HK-2 (cell line): ENCODE measurements around the gene IQSEC1.

Experiments
- DNase-seq: peaks from one replicate; pipeline ENCODE4 v3.0.0-alpha.2; 2018; ENCODE audit not compliant: unreplicated experiment

Gene IQSEC1

DNA sequence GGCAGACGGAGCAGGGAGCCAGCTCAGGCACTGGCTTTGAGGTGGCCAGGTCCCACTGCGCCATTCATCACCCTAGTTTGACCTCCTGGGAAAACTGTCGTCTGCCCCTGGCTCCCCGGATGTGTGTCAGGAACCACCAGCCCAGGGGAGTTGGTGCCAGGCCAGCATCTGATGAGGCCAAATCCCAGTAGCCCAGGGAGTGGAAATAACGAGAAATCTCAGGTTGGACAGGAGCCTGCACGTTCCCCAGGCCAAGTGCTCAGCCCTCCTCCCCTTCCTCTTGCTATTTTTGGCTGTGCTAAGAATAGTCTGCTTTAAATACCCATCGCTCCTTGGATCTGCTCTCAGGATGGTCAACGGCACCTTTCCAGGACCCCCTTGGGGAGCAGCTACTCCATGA, 138.8 kb downstream of the IQSEC1 start:
- no peak for DNase-seq

DNA sequence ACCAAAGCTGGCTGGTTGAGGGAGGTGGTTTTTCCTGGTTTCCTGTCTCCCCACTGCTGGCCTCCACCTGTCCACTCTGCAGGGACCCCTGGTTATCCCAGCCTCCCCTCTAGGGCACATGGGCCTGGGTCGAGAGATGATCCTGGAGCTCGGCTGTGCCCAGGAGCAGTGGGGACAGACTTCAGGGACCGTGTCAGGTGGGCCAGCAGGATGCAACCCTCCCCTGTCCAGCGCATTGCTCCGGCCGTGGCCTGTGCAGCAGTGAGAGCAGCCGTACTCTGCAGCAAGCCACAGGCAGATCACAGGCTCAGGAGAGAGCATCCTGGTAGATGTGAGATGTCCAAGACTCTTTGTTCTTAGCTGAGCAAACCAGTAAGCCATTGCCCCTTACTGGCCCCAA, 139.3 kb downstream of the IQSEC1 start:
- DNase-seq: no peak

DNA sequence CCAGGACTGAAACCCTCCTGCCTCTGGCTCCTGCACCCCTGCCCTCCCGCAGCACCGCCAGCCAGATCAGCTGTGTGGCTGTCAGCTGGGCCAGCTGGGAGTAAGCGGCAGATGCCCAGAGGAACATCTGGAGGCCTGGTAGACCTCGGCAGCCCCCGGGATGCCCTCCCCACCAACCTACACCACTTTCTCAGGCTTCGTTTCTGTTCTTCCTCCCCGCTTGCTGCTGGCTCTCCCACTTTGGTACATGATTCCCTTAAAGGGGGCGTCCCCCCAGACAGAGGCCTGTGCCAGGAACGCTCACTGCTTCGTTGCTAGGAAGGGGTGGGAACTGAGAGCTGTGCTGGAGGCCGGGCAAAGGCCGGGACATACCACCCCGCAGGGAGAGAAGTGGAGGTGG, 140.5 kb downstream of the IQSEC1 start:
- no peak for DNase-seq

DNA sequence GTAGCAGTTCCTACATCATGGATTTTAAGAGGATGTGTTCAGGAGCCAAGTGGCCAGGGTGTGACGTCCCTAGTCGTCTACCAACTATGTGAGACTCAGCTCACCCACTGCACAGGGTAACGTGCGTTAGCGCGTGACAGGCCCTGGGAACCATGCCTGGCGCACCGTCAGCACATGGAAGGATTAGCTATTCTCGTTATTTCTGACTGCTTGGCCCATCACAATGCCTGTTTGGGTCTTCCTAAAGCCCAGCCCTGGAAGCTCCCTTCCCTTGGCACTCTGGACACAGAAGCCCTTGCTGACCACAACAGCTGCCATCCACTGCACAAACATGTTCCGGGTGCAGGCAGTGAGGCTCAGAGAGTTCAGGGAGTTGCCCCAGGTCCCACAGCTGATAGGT, 140.9 kb downstream of the IQSEC1 start:
- DNase-seq: peak; percentile 4

DNA sequence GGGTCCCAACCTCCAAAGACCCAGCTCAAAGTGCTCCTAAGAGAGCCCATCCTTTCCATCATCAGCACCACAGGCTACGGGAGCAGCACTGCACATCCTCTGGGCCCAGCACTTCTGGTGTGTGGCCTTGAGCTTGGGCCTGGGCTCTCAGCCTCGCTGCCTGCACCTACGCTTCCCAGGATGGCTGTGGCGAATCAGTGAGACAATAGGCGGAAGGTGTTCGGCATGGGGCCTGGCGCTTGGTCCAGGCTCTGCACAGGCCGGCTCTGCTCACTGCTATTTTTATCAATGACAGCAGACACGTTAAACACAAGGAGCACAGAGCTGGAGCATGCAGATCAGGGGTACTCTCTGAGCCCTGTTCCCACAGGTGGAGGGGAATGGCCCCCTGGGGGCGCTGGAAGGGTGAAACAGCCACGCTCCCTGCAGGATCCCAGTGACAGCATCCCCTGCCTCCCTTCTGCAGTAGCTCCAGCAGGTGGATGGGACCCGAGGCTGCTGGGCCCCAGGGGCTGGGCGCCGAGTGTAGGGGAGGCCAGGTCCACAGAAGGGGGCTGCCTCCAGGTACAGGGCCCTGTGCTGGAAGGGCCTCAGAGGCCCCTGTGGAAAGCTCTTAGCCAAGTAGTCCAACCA, 141.8 kb downstream of the IQSEC1 start:
- no peak for DNase-seq

DNA sequence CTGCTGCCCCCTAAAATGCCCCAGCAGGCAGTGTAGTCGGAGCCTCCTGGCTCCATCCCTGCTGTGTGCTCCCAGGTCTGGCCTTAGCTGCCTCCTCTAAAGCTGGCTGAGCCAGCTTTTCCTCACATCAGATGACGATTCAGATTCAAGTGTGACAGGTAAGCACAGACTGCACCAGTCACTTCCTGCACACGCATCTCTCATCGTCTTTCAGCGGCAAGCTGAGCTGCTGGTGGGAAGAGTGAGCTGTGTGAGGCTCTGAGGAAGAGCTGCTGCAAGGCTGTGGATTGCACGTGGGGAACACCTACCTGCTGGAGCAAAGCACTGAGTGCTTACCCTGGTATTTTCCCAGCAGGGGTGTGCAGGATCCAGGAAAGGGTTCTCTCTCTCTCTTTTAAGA, 143.4 kb downstream of the IQSEC1 start:
- no peak for DNase-seq

DNA sequence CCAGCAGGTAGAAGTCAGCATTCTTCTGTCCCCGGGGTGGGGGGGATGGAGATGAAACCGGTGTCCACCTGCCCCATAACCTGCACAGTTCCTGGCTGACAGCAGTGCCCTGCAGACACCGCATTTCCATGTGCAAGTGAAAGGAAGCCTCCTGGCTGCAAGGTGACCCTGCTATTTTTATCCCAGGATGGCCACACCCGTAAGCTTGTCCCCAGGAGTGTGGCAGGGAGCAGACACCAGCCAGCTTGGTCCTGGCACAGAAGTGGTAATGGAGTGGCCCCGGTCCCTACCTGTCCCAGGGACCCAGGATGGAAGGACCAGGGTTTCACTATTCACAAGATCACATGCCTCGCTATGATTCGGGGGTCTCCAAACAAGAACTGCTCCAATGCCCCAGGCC, 146.6 kb downstream of the IQSEC1 start:
- no peak for DNase-seq

DNA sequence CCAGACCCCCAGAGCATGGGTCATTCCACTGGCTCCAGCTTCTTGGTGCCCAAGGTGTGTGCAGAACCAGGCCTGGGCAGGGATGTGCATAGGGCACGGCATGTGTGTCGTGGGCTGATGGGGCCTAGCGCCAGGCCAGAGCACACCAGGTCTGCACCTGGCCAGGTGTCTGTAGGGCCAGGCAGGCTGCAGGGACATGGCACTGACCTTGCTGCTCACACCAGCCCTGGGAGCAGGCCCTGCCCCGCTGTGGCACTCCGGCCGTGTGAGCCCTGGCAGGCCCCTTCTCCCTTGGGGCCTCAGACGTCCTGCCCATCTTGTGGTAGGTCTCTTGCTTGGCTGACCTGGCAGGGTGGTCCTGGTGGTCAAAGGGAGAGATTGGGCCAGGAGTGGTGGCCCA, 147.6 kb downstream of the IQSEC1 start:
- DNase-seq: no peak

DNA sequence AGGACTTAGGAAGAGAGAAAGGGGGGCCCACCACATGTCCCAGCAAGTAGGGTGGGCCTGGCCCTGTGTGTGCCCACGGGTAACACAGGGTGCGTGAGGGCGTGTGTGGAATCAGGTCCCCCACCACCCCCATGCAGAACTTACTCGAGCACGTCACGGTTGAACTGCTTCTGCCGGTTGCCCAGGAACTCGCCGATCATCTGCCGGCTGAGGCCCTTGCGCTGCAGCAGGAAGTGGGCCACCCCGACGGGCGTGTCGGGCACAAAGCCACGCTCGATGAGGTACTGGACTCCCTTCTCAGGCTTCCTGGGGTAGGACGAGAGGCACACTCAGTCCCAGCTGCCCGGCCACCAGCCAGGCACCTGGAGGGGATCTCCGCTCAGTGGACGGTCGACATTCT, 148.8 kb downstream of the IQSEC1 start:
- DNase-seq: no peak

DNA sequence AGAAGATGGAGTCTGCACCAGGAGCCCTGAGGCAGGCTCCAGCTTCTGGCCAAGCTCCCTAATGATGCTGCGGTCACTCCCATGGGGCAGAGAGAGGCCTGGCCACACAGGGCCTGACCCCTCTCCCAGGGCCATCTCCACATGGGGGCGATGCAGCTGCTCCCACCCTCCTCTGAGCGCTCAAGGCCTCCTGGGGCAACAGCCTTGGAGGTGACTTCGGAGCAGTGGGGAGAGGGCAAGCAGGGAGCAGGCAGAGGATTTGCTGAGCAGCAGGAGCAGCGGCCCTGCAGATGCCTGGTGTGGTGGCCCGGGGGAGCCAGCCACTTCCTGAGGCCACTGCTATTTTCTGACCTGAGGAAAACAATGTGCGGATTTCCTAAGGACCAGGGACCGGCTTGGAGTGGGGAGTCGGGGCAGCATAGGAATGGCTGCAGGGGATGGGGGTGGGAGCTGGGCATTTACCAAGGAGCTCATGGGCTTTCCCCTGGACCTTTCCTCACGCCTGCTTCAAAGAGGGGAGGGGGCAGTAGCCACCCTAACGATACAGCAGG, 150.3 kb downstream of the IQSEC1 start:
- DNase-seq: no peak

DNA sequence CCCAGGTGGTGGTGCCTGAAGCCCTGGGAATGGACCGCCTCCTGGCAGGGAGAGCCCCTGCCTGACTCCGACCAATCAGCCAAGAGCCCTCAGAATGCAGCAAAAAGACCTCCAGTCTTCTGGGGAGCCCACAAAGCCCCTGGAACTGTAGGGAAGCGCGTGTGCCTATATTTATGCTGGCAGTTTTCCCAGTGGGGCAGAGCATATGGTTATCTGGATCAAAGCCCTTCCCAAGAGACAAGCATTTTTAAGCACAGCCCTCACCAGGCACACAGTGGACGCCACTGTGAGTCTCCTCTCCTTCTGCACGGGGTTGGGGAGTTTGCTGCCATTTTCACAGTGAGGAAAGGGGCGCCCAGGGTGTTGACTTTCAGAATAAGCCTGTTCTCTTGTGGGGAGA, 150.9 kb downstream of the IQSEC1 start:
- no peak for DNase-seq

DNA sequence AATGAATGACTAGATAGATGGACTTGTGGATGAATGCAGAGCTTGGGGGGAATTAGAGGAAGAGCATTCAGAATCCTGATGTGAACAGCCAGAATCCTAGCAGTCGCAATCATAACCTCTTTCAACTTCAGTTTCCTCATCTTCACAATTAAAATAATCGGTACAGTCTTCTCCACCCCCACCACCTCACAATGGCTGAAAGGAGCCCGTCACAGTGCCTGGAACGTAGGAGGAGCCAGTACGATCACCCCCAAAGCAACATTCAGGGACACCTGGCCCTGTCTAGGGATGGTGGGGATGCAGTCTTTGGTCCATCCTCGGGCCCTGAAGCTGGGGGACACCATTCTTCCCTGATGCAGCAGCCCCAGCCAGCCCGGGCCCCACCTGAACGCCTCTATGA, 151.5 kb downstream of the IQSEC1 start:
- DNase-seq: no peak

DNA sequence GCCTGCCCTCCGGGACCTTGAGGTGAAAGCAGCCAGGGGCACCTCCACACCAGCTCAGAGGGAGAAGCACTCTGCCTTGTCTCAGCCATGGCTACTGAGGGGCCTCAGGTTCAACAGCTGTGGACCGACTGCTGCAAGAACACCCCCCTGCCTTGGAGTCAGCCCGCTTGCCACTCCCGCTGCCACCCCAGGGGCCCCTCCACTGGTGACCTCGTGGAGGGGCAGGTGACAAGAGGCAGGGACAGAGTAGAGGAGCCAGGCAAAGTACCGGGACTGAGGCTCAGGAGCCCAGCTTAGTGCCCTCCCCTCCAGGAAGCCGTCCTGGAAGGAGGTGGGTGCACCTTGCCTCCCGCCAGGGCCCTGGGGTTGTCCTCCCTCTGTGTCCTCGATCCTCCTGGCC, 152.3 kb downstream of the IQSEC1 start:
- no peak for DNase-seq

DNA sequence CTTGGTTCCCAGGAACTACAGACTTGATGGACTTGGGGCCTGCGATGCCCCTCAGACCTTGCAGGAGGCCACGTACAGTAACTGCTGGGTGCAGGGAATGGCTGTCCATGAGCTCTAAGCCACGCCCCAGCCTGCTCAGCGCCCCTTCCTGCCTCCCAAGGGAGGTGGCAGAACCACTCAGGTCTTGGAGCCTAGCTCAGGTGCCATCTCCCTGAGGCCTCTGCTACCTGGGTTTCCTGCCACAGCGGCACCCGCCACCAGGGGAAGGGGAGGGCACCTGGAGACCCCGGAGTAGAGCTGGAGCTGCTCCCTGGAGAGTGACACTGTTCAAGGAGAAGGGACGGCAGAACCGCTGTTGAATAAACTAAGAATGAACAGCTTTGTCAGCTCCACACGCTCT, 154.0 kb downstream of the IQSEC1 start:
- no peak for DNase-seq

DNA sequence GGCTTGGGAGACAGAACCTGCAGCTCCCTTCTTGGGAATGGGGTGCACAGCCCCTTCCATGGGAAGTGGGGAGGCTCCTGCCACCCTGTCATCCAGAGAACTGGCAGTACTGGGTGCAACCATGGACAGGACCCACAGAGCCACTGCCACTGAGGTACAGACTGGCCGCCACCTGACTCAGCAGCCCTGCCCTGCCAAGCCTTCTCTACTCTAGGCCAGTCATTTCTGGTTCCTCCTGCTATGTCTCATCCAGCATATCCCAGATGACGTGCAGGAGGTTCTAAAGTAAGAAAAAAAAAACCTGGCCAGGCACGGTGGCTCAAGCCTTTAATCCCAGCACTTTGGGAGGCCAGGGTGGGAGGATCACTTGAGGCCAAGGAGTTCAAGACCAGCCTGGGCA, 155.0 kb downstream of the IQSEC1 start:
- DNase-seq: no peak

DNA sequence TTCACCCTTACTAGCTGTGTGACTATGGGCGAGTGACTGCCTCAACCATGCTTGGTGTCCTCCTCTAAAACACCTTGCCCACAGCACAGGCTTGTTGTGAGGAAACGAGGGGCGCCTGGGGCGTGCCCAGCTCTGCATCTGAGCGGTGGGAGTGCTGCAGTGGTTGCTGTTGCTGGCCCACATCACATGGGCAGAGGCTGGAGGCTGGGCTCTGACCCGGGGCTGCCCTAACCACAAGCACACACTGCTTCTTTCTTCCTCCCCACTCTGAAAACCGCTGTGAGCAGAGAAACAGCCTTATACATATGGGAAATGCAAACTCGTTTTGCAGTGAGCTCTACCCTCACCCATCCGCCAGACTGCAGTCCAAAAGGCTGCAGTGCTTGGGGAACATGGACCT, 157.1 kb downstream of the IQSEC1 start:
- no peak for DNase-seq

DNA sequence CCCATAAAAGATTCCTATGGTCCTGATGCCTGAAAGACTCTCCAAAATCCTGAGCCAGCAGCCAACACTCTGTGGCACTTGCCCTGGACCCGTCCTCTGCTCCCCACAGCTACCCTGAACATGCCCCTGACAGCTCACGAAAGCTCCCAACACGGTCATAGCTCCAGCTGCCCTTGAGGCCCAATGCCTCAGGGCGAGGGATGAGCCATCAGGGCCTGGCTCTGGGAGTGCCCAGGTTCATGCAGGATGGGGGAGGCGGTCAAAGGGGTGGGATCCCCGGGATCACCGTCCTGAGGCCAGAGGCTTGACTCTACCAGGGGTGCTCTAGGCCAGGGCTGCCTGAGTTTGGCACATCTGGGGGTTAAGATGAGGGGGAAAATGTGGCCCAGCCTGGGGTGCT, 159.1 kb downstream of the IQSEC1 start:
- no peak for DNase-seq

DNA sequence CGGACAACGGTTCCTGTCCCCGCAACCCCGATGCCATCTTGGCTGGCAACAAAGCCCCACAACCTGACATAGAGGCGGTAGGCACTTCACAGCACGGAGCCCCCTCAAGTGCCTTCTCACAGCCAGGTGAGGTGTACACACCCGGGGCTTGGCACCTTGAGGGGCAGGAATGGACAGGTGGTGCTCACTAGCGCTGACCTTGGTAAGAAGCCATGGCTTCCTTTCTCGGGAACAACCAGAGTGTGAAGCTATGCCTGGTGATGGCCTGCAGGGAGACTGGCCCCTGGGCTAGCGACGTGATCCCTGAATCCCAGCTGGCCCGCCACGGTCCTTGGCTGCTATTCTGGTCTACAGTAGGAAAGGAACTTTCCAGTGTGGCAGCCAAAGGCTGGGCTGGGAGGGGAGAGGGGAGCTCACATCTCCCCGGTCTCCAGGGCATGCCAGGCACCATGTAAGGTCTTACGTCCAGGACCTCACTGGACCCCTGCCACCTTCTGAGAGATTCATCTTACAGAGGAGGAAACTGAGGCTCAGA, 161.3 kb downstream of the IQSEC1 start:
- no peak for DNase-seq

DNA sequence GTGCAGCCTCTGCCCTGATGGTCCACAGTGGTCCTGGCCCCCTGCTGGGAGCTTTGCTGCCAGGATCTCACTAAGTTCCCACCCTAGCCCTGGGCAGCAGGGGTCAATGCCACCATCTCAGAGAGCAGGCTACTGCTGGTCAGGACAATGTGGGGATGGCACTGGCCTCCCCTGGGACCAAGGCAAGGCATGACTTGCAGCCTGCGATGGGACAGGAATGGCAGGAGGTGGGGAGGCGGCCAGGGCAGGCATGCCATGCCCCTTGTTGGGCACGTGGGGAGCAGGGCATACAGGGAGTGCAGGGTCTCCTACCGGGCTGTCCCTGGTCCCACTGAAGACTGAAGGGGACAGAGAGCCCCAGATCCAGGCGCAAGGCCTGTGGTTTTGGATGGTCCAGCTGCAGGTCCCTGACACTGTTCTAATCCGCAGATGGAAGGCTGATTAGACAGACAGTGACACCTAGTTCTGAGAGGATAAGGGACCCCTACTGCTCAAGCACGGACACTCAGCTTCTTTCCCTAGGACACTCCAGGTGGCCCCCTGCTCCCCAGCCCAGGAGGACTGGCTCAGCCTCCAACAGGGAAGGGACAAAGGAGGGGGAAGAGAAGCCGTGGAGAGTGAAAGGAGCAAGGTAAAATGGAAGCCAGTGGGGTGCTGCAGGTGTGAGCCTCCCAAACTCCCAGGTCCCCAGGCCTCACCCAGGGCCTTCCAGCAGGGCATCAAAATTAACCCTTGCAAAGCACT, 162.7 kb downstream of the IQSEC1 start:
- DNase-seq: no peak

DNA sequence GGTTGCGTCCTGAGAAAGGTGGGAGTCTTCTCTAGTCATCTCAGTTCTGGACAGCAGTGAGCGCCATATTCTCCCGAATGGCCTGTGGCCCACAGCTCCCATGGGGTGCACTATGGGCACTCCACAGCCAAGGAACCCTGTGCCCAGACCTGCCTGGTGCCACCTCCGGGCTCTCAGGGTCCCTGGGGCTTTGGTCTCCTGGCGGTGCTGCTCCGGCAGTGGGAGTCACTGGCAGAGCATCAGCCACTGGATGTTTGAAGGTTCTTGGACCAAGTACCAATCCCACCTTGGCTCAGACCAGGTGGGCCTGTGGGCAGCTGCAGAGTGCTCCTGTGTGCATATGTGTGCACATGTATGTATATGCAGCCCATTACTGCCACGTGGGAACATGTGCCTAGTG, 163.5 kb downstream of the IQSEC1 start:
- no peak for DNase-seq

DNA sequence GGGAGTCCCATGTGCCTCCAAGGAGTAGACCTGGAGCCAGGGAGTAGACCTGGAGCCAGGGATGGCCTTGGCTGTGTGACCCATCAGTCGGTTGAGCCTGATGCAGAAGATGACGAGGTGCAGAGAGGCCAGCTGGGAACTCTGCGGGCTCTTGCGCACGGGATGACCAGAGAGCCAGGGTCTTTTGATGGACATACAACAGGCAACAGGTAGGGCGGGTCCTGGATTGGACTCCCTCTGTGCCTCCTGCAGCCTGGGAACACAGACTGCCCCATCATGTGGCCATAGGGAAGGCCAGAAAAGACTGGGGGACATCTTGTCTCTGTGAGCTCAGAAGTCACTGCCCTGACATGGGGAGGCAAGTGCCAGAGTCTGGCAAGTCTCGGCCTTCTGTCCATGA, 164.4 kb downstream of the IQSEC1 start:
- DNase-seq: no peak

DNA sequence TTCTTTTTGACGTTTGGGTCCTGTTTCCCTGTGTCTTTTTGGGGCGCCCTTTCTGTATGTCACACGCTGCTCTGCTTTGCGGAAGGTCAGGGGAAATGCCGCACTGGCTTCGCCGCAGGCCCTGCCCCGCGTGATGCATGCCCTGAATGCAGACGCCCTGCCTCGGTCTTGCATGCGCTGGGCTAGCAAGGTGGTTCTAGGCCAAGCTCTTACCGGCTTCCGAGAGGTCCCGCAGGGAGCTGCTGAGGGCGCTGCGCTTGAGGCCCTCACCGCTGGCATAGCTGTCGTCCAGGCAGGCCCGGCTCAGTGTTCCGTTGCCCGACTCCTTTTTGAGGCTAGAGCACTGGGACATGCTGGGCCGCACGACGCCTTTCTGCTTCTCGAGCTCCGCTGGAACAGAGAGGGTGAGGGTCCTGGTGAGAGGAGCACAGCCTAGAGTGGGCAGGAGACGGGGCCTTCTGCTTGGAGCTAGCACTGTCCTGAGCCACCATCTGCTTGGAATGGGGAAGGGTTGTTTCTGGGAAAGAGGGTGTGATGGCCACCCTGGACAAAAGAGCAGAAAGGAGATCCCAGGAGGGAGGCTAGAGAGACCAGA, 165.0 kb downstream of the IQSEC1 start:
- no peak for DNase-seq

DNA sequence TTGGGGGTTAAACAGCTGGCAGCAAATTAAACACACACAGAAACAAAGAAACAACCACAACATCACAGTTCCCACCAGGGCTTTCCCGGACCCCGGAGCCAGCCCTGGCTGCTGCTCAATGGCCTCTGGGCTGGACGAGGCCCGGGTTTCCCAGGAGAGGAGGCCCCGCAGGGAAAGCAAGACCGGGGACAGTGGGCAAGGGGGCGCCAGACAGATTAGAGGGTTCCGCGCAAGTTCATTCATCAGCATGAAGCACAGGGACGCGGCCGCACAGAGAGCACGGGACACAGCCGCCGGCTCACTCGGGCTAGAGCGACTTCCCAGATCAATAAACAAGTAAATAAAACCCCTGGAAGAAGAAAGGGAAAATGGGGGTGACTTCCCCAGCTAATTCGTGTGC, 165.5 kb downstream of the IQSEC1 start:
- DNase-seq: no peak
